AG04449 (cell line): ENCODE data around the gene ITGB8.

Source experiments
- CTCF ChIA-PET: fragments of 350-600 bp; formaldehyde crosslinking; extraction: SDS; loops from one replicate; lab custom pipeline; 2021; ENCODE audit warnings: antibody characterized with exemption; lab: Yijun Ruan, JAX
- POLR2A ChIA-PET: fragments of 400-600, 350-600 bp; formaldehyde crosslinking; extraction: SDS; loops from one replicate; lab custom pipeline; 2020; ENCODE audit warnings: antibody characterized with exemption, inconsistent platforms; lab: Yijun Ruan, JAX
- DNase-seq: peaks from one replicate; pipeline ENCODE4 v3.0.0-alpha.2; 2010; ENCODE audit warnings: low read depth, low spot score
- H3K4me3 ChIP-seq: 2 replicates; pipeline ENCODE4 v1.5.1; 2011; ENCODE audit warnings: low read depth, mild to moderate bottlenecking, control low read depth, low read length
- CTCF ChIP-seq: IDR thresholded peaks from one replicate; pipeline ENCODE4 v1.5.1; 2011; ENCODE audit warnings: mild to moderate bottlenecking, moderate library complexity, low read length, control low read depth, inconsistent platforms; ENCODE audit not compliant: insufficient read depth; ENCODE audit errors: missing control alignments

Gene ITGB8

GRCh38 chr7:20330239-20330927 is at the start of gene ITGB8:
ITGB8 (plus strand) TSS chr7:20330900; CDS start chr7:20331807, 907 bp downstream.
- POLR2A ChIA-PET = no interaction called here
- peak within 1 kb of the TSS; percentile 70 for H3K4me3 ChIP-seq
- TF ChIP-seq CTCF = no peak
- peak; percentile 42 for DNase-seq
- CTCF ChIA-PET = interaction anchor here (0.6 to 2.6 kb wide), 8 partner anchors 12 to 621 kb away, joined by 3 to 12 read pairs (median 4); no protein-coding TSS in a partner anchor

GRCh38 chr7:20282959-20283358 is 47.7 kb upstream of the ITGB8 start:
- TF ChIP-seq CTCF = no peak
- DNase-seq = no peak
- CTCF ChIA-PET = no interaction called here
- POLR2A ChIA-PET = no interaction called here
- no peak overlapping the region for H3K4me3 ChIP-seq

GRCh38 chr7:20283385-20283784 is 47.3 kb upstream of the ITGB8 start:
- ChIA-PET CTCF (no interaction called here), POLR2A (no interaction called here)
- no peak for DNase-seq
- no peak for TF ChIP-seq CTCF
- no peak overlapping the region for H3K4me3 ChIP-seq

- POLR2A ChIA-PET = no interaction called here
- no peak for DNase-seq
- no peak for TF ChIP-seq CTCF
- no peak overlapping the region for H3K4me3 ChIP-seq
- CTCF ChIA-PET = no interaction called here
These were observed 46.5 kb upstream of the ITGB8 start for GRCh38 chr7:20284003-20284770.

- TF ChIP-seq CTCF = no peak
- POLR2A ChIA-PET = no interaction called here
- no peak for DNase-seq
- no peak overlapping the region for H3K4me3 ChIP-seq
- CTCF ChIA-PET = no interaction called here
These were observed 45.9 kb upstream of the ITGB8 start for GRCh38 chr7:20284771-20285143.

GRCh38 chr7:20287317-20287716 is 43.4 kb upstream of the ITGB8 start:
- no peak for DNase-seq
- ChIA-PET POLR2A (no interaction called here), CTCF (no interaction called here)
- no peak for TF ChIP-seq CTCF
- no peak overlapping the region for H3K4me3 ChIP-seq
